H1 (cell line): ENCODE measurements around the gene PLEKHG2. TPM values are rescaled to one million over a fixed set of nuclear protein-coding genes. Genes with fewer than 3 reads are reported as not detected.

Experiments used
- CTCF ChIA-PET: fragments of 300-600 bp; sonication (Branson Sonifier 250); formaldehyde crosslinking; loops from one replicate; lab custom pipeline; 2021; ENCODE audit not compliant: partially characterized antibody; lab: Charles Lee
- POLR2A ChIA-PET: fragments of 300-600 bp; sonication (Branson Sonifier 250); formaldehyde crosslinking; loops from one replicate; lab custom pipeline; 2021; ENCODE audit warnings: inconsistent platforms; ENCODE audit not compliant: partially characterized antibody; lab: Charles Lee
- DNase-seq, 2 experiments: peaks; one replicate each; pipeline versions ENCODE4 v3.0.0 to v3.0.0-alpha.2; 2010 to 2022; ENCODE audit warnings: low spot score in 2 of 2, low read depth in 1 of 2, mixed read lengths in 1 of 2
- FAIRE-seq: peaks from 2 replicates; lab custom pipeline; 2011; peaks lifted over from hg19 to GRCh38; lab: Jason Lieb, UNC
- H2AFZ ChIP-seq: 2 replicates; pipeline ENCODE4 v1.8.1; 2012; ENCODE audit warnings: low read length, inconsistent platforms
- H2AK5ac ChIP-seq: 2 replicates; pipeline ENCODE4 v1.6.1; 2013; ENCODE audit warnings: low read depth, low read length
- H2BK120ac ChIP-seq: replicated peaks from 2 replicates; pipeline ENCODE3; 2013; ENCODE audit warnings: low read depth, low read length, inconsistent platforms
- H2BK12ac ChIP-seq: 2 replicates; pipeline ENCODE4 v1.6.1; 2013; ENCODE audit warnings: low read depth, low read length
- H2BK15ac ChIP-seq: 2 replicates; pipeline ENCODE4 v1.6.1; 2013; ENCODE audit warnings: low read length
- H2BK20ac ChIP-seq: 2 replicates; pipeline ENCODE4 v1.6.1; 2013; ENCODE audit warnings: low read length
- H2BK5ac ChIP-seq: 2 replicates; pipeline ENCODE4 v1.6.1; 2013; ENCODE audit warnings: low read depth, low read length
- H3K14ac ChIP-seq: 2 replicates; pipeline ENCODE4 v1.6.1; 2013; ENCODE audit warnings: inconsistent platforms; ENCODE audit not compliant: insufficient read length
- H3K18ac ChIP-seq: 2 replicates; pipeline ENCODE4 v1.6.1; 2013; ENCODE audit warnings: low read length; ENCODE audit errors: extremely low read depth
- H3K23ac ChIP-seq: 2 replicates; pipeline ENCODE4 v1.6.1; 2013; ENCODE audit warnings: inconsistent platforms; ENCODE audit not compliant: insufficient read length
- H3K23me2 ChIP-seq: 2 replicates; pipeline ENCODE4 v1.6.1; 2013; ENCODE audit warnings: low read depth, low read length
- H3K27ac ChIP-seq: 2 replicates; pipeline ENCODE4 v1.6.1; 2011; ENCODE audit warnings: low read depth, low read length, inconsistent platforms
- H3K27me3 ChIP-seq, 4 experiments: replicated peaks in 1 of 4; 1 replicate in 1 of 4; 2 replicates in 3 of 4; pipeline versions ENCODE4 v1.6.1 to v1.8.1; 2011 to 2013; ENCODE audit warnings: low read length in 3 of 4, mild to moderate bottlenecking in 3 of 4, inconsistent platforms in 2 of 4, mixed read lengths in 2 of 4, moderate library complexity in 1 of 4; ENCODE audit not compliant: control insufficient read depth in 3 of 4, insufficient read depth in 3 of 4; ENCODE audit errors: extremely low read depth in 1 of 4
- H3K36me3 ChIP-seq, 4 experiments: 2 replicates each; pipeline versions ENCODE4 v1.6.1 to v1.8.1; 2011 to 2013; ENCODE audit warnings: mild to moderate bottlenecking in 4 of 4, low read length in 3 of 4, moderate library complexity in 2 of 4, control low read depth in 1 of 4, inconsistent platforms in 1 of 4; ENCODE audit not compliant: insufficient read depth in 4 of 4, control insufficient read depth in 2 of 4
- H3K4ac ChIP-seq: replicated peaks from 2 replicates; pipeline ENCODE3; 2013; ENCODE audit warnings: low read length, low read depth, mixed read lengths, inconsistent platforms; ENCODE audit not compliant: insufficient read length
- H3K4me1 ChIP-seq, 4 experiments: replicated peaks in 1 of 4; 1 replicate in 1 of 4; 2 replicates in 3 of 4; pipeline versions ENCODE4 v1.6.1 to v1.8.1; 2011 to 2013; ENCODE audit warnings: low read length in 3 of 4, inconsistent platforms in 2 of 4, mixed read lengths in 1 of 4; ENCODE audit not compliant: insufficient read depth in 4 of 4, control insufficient read depth in 3 of 4
- H3K4me2 ChIP-seq, 2 experiments: 2 replicates each; pipeline versions ENCODE4 v1.6.1 to v1.8.1; 2011 to 2013; ENCODE audit warnings: low read depth in 2 of 2, low read length in 2 of 2, control low read depth in 1 of 2, inconsistent platforms in 1 of 2, mild to moderate bottlenecking in 1 of 2; ENCODE audit not compliant: insufficient read depth in 1 of 2
- H3K4me3 ChIP-seq, 4 experiments: fragments of 200-600, 300-600 bp in 1 of 4; sonication (generic), shearing (Covaris generic), sonication (Bioruptor Twin) in 1 of 4; 2 replicates each; pipeline versions ENCODE4 v1.5.1 to v1.8.1; 2011 to 2016; ENCODE audit warnings: low read length in 4 of 4, low read depth in 3 of 4, control low read depth in 2 of 4, inconsistent platforms in 2 of 4, mild to moderate bottlenecking in 2 of 4, mixed read lengths in 1 of 4, moderate library complexity in 1 of 4; ENCODE audit not compliant: insufficient read depth in 2 of 4; ENCODE audit errors: extremely low read depth in 1 of 4
- H3K56ac ChIP-seq: replicated peaks from 2 replicates; pipeline ENCODE3; 2013; ENCODE audit warnings: low read depth, mild to moderate bottlenecking, mixed read lengths, low read length, inconsistent platforms; ENCODE audit not compliant: insufficient read length
- H3K79me1 ChIP-seq: 2 replicates; pipeline ENCODE4 v1.6.1; 2013; ENCODE audit warnings: low read depth, low read length, control low read depth
- H3K79me2 ChIP-seq, 2 experiments: 2 replicates each; pipeline versions ENCODE4 v1.6.1 to v1.8.1; 2012 to 2013; ENCODE audit warnings: low read length in 2 of 2, mild to moderate bottlenecking in 2 of 2, inconsistent platforms in 1 of 2; ENCODE audit not compliant: insufficient read depth in 2 of 2, control insufficient read depth in 1 of 2
- H3K9ac ChIP-seq, 4 experiments: replicated peaks in 1 of 4; 1 replicate in 1 of 4; 2 replicates in 3 of 4; pipeline versions ENCODE4 v1.6.1 to v1.8.1; 2011 to 2013; ENCODE audit warnings: low read depth in 3 of 4, low read length in 3 of 4, control low read depth in 2 of 4, mild to moderate bottlenecking in 2 of 4, moderate library complexity in 2 of 4, inconsistent platforms in 1 of 4; ENCODE audit errors: extremely low read depth in 1 of 4
- H3K9me3 ChIP-seq, 2 experiments: 2 replicates each; pipeline versions ENCODE4 v1.6.1 to v1.8.1; 2012 to 2013; ENCODE audit warnings: mild to moderate bottlenecking in 2 of 2, moderate library complexity in 2 of 2, control low read depth in 1 of 2, inconsistent platforms in 1 of 2, low read depth in 1 of 2, low read length in 1 of 2, mixed read lengths in 1 of 2; ENCODE audit not compliant: insufficient read depth in 2 of 2
- H4K20me1 ChIP-seq, 2 experiments: replicated peaks in 1 of 2; 2 replicates each; pipeline versions ENCODE3 to v1.8.1; 2011 to 2013; ENCODE audit warnings: inconsistent platforms in 2 of 2, low read length in 2 of 2, mild to moderate bottlenecking in 1 of 2; ENCODE audit not compliant: insufficient read depth in 2 of 2, control insufficient read depth in 1 of 2
- H4K5ac ChIP-seq: 2 replicates; pipeline ENCODE4 v1.6.1; 2013; ENCODE audit warnings: low read length, low read depth, mixed read lengths, inconsistent platforms; ENCODE audit not compliant: insufficient read length
- H4K8ac ChIP-seq: 2 replicates; pipeline ENCODE4 v1.8.0; 2013; ENCODE audit warnings: mild to moderate bottlenecking, moderate library complexity, low read length, inconsistent platforms; ENCODE audit not compliant: insufficient read depth; ENCODE audit errors: extremely low read depth
- H4K91ac ChIP-seq: replicated peaks from 2 replicates; pipeline ENCODE3; 2013; ENCODE audit warnings: low read length, mixed read lengths, inconsistent platforms; ENCODE audit not compliant: insufficient read length
- CEBPB ChIP-seq: IDR thresholded peaks from 2 replicates; pipeline ENCODE4 v1.6.1; 2012; ENCODE audit warnings: low read depth, low read length
- CTBP2 ChIP-seq: IDR thresholded peaks from 2 replicates; pipeline ENCODE4 v1.7.0; 2011; ENCODE audit warnings: borderline replicate concordance, mild to moderate bottlenecking, moderate library complexity, mixed read lengths, low read length; ENCODE audit not compliant: insufficient read depth, insufficient read length
- EP300 ChIP-seq, 2 experiments: IDR thresholded peaks; 1 replicate in 1 of 2; 2 replicates in 1 of 2; pipeline ENCODE4 v1.6.1; 2011 to 2012; ENCODE audit warnings: low read depth in 2 of 2, low read length in 2 of 2, mild to moderate bottlenecking in 2 of 2, borderline replicate concordance in 1 of 2, inconsistent platforms in 1 of 2, moderate library complexity in 1 of 2
- RAD21 ChIP-seq, 2 experiments: IDR thresholded peaks in 1 of 2; conservative IDR thresholded peaks in 1 of 2; 2 replicates each; pipeline ENCODE4 v1.6.1; 2011; ENCODE audit warnings: low read depth in 2 of 2, low read length in 2 of 2, improper control_type of control experiment in 1 of 2, inconsistent platforms in 1 of 2, mild to moderate bottlenecking in 1 of 2, moderate library complexity in 1 of 2
- RBBP5 ChIP-seq: IDR thresholded peaks from 2 replicates; pipeline ENCODE4 v1.7.1; 2012; ENCODE audit warnings: low read depth, mild to moderate bottlenecking, inconsistent platforms, low read length, moderate library complexity, borderline replicate concordance
- polyA plus RNA-seq, 7 experiments: library from polyadenylated mRNA; depleted of rRNA in 3 of 7; stranded (reverse) in 5 of 7; unstranded in 2 of 7; fragments of >200 nt in 5 of 7; fragments of 200-250 nt in 2 of 7; gene quantifications; 1 replicate in 5 of 7; 2 replicates in 1 of 7; 4 replicates in 1 of 7; pipeline versions ENCODE4 v1.2.1 to v1.2.3, GENCODE V29; 2011 to 2013; ENCODE audit warnings: missing spikeins in 2 of 7, mixed read lengths in 2 of 7
- total RNA-seq: library from RNA; stranded (reverse); fragmentation: NEBNext Ultra II Directional; extraction: Animal tissue kit (Norgen Biotek cat#: 25700); gene quantifications from 2 replicates; pipeline ENCODE4 v1.2.1, GENCODE V29; 2021
- TF ChIP-seq, protein P1 (sequence below): IDR thresholded peaks from 2 replicates; pipeline ENCODE4 v1.6.1; 2012; ENCODE audit warnings: inconsistent platforms

PLEKHG2 gene
- total and polyA plus RNA-seq, 2 of the 8 experiments (the other 6 are each of a cell fraction or from before 2014, with no cell fraction given), result 16.9 to 65.7 TPM

DNA sequence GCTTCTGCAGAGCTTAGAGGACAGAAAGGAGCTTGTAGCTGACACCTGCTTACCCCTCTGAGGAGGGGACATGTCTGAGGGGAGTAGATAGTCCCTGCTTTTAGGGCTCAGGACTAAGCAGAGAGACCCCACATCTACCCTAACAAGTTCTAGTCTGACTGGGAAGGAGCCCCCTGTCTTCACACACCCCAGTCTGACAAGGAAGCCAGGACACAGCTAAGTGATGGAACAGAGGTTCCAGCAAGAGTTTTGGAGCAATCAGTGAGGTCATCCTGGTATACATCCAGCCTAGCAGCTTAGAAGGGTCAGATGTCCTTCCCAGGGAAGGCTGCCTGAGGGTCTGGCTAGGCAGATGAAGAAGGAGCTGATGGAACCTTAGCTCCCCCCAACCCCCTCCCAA lies 36.5 kb upstream of the PLEKHG2 start:
- Histone ChIP-seq H3K23me2 (no peaks in the 10 kb centered on the region; the same call in 1 of the 2 replicates), H3K23ac (no peak overlapping the region), H3K9me3 (no peaks in the 10 kb centered on the region), H3K36me3 (peaks cover 33 to 74% (median 63%) of the 10 kb centered on the region in 4 experiments), H4K5ac (no peak overlapping the region), H3K9ac (no peak overlapping the region), H3K14ac (no peak overlapping the region), H2AK5ac (no peak overlapping the region), H3K4me2 (no peak overlapping the region), H3K56ac (no peak overlapping the region), H3K4me1 (no peaks in the 10 kb centered on the region), H3K79me1 (no peaks in the 10 kb centered on the region; the same call in 1 of the 2 replicates), H2BK12ac (no peak overlapping the region), H3K27me3 (no peaks in the 10 kb centered on the region), H3K4ac (no peak overlapping the region), H4K8ac (no peak overlapping the region), H3K79me2 (no peaks in the 10 kb centered on the region), H3K18ac (no peak overlapping the region), H2BK120ac (no peak overlapping the region), H4K91ac (no peak overlapping the region), H2BK15ac (no peak overlapping the region), H4K20me1 (peaks cover 10 to 16% of the 10 kb centered on the region in 2 experiments), H3K27ac (no peak overlapping the region), H3K4me3 (no peak overlapping the region), H2AFZ (no peak overlapping the region), H2BK20ac (no peak overlapping the region), H2BK5ac (no peak overlapping the region)
- CTCF ChIA-PET, result interaction anchor here (0.7 to 1.3 kb wide), 4 partner anchors 9 to 47 kb away, joined by 3 to 4 read pairs (median 4); no protein-coding TSS in a partner anchor
- no peak for FAIRE-seq
- POLR2A ChIA-PET, result interaction anchor here (1.1 to 2.0 kb wide), 5 partner anchors 9 to 15 kb away, joined by 3 to 11 read pairs (median 5); partner anchors contain the start of genes MED29 and PAF1
- TF ChIP-seq RAD21 (IDR thresholded peaks at IDR 0.05 in 1 of 2, conservative IDR thresholded peaks at IDR 0.05 in 1 of 2; ENCODE audit: low read depth in 2 of 2, low read length in 2 of 2) (no peak), CEBPB (no peak), RBBP5 (no peak), CTBP2 (no peak), EP300 (IDR thresholded peaks at IDR 0.05; ENCODE audit: borderline replicate concordance in 1 of 2, low read depth in 2 of 2, low read length in 2 of 2) (no peak)
- TF ChIP-seq, protein P1, sequence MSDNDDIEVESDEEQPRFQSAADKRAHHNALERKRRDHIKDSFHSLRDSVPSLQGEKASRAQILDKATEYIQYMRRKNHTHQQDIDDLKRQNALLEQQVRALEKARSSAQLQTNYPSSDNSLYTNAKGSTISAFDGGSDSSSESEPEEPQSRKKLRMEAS, result no peak
- no peak for DNase-seq
